ENCODE measurements around the gene CHTF18.
"Not testable (repeated sequence)": the region's sequence is repeated elsewhere in the genome, so short reads cannot be mapped to it uniquely, and the experiment has no call there.

The CHTF18 gene

DNA sequence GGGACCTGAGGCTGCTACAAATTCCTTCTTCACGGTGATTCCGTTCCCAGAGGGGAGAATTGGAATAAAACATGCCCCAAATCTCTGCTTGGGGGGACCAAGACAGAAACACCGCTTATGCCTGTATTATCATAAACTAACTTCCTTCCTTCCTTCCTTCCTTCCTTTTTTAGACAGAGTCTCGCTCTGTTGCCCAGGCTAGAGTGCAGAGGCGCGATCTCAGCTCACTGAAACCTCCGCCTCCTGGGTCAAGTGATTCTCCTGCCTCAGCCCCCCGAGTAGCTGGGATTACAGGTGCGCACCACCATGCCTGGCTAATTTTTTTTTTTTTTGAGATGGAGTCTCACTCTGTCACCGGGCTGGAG lies 31.6 kb downstream of the CHTF18 start:
- H2BK15ac ChIP-seq (replicated peaks; ENCODE audit: low read depth); H3K4me1 ChIP-seq (ENCODE audit: control insufficient read depth, low read depth, low read length); H4K8ac ChIP-seq (ENCODE audit: low read depth, low read length); H3K79me1 ChIP-seq (ENCODE audit: low read length); H2BK120ac ChIP-seq (ENCODE audit: low read depth, low read length); H3K4ac ChIP-seq (ENCODE audit: low read depth, low read length); DNase-seq; H3K23ac ChIP-seq (ENCODE audit: low read length); H2AK5ac ChIP-seq (ENCODE audit: low read length); H3K79me2 ChIP-seq (ENCODE audit: control insufficient read depth, insufficient read depth, low read length); H2BK5ac ChIP-seq (ENCODE audit: low read length); H3K18ac ChIP-seq (ENCODE audit: low read length); H3K56ac ChIP-seq (ENCODE audit: low read length); H4K5ac ChIP-seq (ENCODE audit: low read length); H3K27me3 ChIP-seq (ENCODE audit: insufficient read depth, low read length, poor library complexity); H3K4me3 ChIP-seq (ENCODE audit: low read length); H3K4me2 ChIP-seq (ENCODE audit: low read length); H3K36me3 ChIP-seq (ENCODE audit: control insufficient read depth, insufficient read depth, low read length); H3K27ac ChIP-seq (ENCODE audit: low read depth, low read length); H3K9ac ChIP-seq (ENCODE audit: low read length): not testable (repeated sequence)
- no CpG with 5 or more reads among the region's 10 CpGs for WGBS (ENCODE audit: extremely low coverage, insufficient coverage, low lambda C conversion rate)

DNA sequence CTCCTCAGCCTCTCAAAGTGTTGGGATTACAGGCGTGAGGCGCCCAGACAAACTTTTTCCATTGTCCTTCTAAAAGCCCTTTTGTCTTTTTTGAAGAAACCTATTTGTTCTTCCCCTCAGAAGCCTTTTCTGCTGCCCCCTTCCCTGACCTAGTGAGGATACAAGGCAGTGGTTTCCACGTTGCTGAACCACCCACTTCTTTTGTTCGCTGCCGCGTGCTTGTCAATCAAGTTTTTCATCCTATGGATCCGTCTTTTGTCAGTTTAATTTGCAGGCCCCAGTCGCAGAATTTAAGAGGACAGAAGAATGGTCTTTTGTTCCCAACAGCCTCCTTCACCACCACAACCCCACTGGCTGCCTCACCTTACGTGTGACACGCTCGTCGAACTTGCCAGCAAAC lies 32.3 kb downstream of the CHTF18 start:
- H2BK120ac ChIP-seq (ENCODE audit: low read depth, low read length): no peak overlapping the region
- no peaks in the 10 kb centered on the region for H3K4me1 ChIP-seq (ENCODE audit: control insufficient read depth, low read depth, low read length)
- WGBS (ENCODE audit: extremely low coverage, insufficient coverage, low lambda C conversion rate): no CpG with 5 or more reads among the region's 12 CpGs
- H2BK5ac ChIP-seq (ENCODE audit: low read length): no peak overlapping the region
- H3K4ac ChIP-seq (ENCODE audit: low read depth, low read length): no peak overlapping the region
- no peak overlapping the region for H3K56ac ChIP-seq (ENCODE audit: low read length)
- no peak overlapping the region for H3K27ac ChIP-seq (ENCODE audit: low read depth, low read length)
- no peak overlapping the region for H2AK5ac ChIP-seq (ENCODE audit: low read length)
- no peaks in the 10 kb centered on the region for H3K27me3 ChIP-seq (ENCODE audit: insufficient read depth, low read length, poor library complexity)
- H3K23ac ChIP-seq (ENCODE audit: low read length): no peak overlapping the region
- H3K4me3 ChIP-seq (ENCODE audit: low read length): no peak overlapping the region
- no peak overlapping the region for H2BK15ac ChIP-seq (replicated peaks; ENCODE audit: low read depth)
- no peak overlapping the region for H4K8ac ChIP-seq (ENCODE audit: low read depth, low read length)
- DNase-seq: no peak
- H3K18ac ChIP-seq (ENCODE audit: low read length): no peak overlapping the region
- H3K79me2 ChIP-seq (ENCODE audit: control insufficient read depth, insufficient read depth, low read length): no peaks in the 10 kb centered on the region
- no peaks in the 10 kb centered on the region for H3K36me3 ChIP-seq (ENCODE audit: control insufficient read depth, insufficient read depth, low read length)
- no peaks in the 10 kb centered on the region for H3K79me1 ChIP-seq (ENCODE audit: low read length)
- H3K9ac ChIP-seq (ENCODE audit: low read length): no peak overlapping the region
- no peak overlapping the region for H4K5ac ChIP-seq (ENCODE audit: low read length)
- no peak overlapping the region for H3K4me2 ChIP-seq (ENCODE audit: low read length)

GRCh38 chr16:821751-822150 lies 33.3 kb downstream of the CHTF18 start:
- Histone ChIP-seq H3K79me1 (ENCODE audit: low read length) (no peaks in the 10 kb centered on the region), H3K23ac (ENCODE audit: low read length) (no peak overlapping the region), H4K5ac (ENCODE audit: low read length) (no peak overlapping the region), H3K79me2 (ENCODE audit: control insufficient read depth, insufficient read depth, low read length) (no peaks in the 10 kb centered on the region), H4K8ac (ENCODE audit: low read depth, low read length) (no peak overlapping the region), H3K18ac (ENCODE audit: low read length) (no peak overlapping the region), H3K4me1 (ENCODE audit: control insufficient read depth, low read depth, low read length) (no peaks in the 10 kb centered on the region), H3K9ac (ENCODE audit: low read length) (no peak overlapping the region), H2BK120ac (ENCODE audit: low read depth, low read length) (no peak overlapping the region), H3K4me3 (ENCODE audit: low read length) (no peak overlapping the region), H2BK5ac (ENCODE audit: low read length) (no peak overlapping the region), H3K4me2 (ENCODE audit: low read length) (no peak overlapping the region), H3K27ac (ENCODE audit: low read depth, low read length) (no peak overlapping the region), H3K36me3 (ENCODE audit: control insufficient read depth, insufficient read depth, low read length) (no peaks in the 10 kb centered on the region), H2BK15ac (replicated peaks; ENCODE audit: low read depth) (no peak overlapping the region), H2AK5ac (ENCODE audit: low read length) (no peak overlapping the region), H3K27me3 (ENCODE audit: insufficient read depth, low read length, poor library complexity) (no peaks in the 10 kb centered on the region), H3K56ac (ENCODE audit: low read length) (no peak overlapping the region), H3K4ac (ENCODE audit: low read depth, low read length) (no peak overlapping the region)
- no peak for DNase-seq
- WGBS (ENCODE audit: extremely low coverage, insufficient coverage, low lambda C conversion rate): no CpG with 5 or more reads among the region's 13 CpGs

GRCh38 chr16:822174-822908 lies 33.9 kb downstream of the CHTF18 start:
- no CpG with 5 or more reads among the region's 21 CpGs for WGBS (ENCODE audit: extremely low coverage, insufficient coverage, low lambda C conversion rate)
- no peaks in the 10 kb centered on the region for H3K36me3 ChIP-seq (ENCODE audit: control insufficient read depth, insufficient read depth, low read length)
- no peaks in the 10 kb centered on the region for H3K27me3 ChIP-seq (ENCODE audit: insufficient read depth, low read length, poor library complexity)

GRCh38 chr16:822909-823297 lies 34.5 kb downstream of the CHTF18 start:
- Histone ChIP-seq H4K8ac (ENCODE audit: low read depth, low read length) (no peak overlapping the region), H3K27me3 (ENCODE audit: insufficient read depth, low read length, poor library complexity) (no peaks in the 10 kb centered on the region)

More at GRCh38 chr16:822174-822908, 33.9 kb downstream of the CHTF18 start:
- no peaks in the 10 kb centered on the region for H3K79me1 ChIP-seq (ENCODE audit: low read length)
- H3K4me3 ChIP-seq (ENCODE audit: low read length): no peak overlapping the region
- no peaks in the 10 kb centered on the region for H3K79me2 ChIP-seq (ENCODE audit: control insufficient read depth, insufficient read depth, low read length)
- no peak overlapping the region for H3K4me2 ChIP-seq (ENCODE audit: low read length)
- H3K56ac ChIP-seq (ENCODE audit: low read length): no peak overlapping the region
- H2AK5ac ChIP-seq (ENCODE audit: low read length): no peak overlapping the region
- no peak overlapping the region for H4K5ac ChIP-seq (ENCODE audit: low read length)
- H2BK120ac ChIP-seq (ENCODE audit: low read depth, low read length): no peak overlapping the region
- no peak overlapping the region for H2BK15ac ChIP-seq (replicated peaks; ENCODE audit: low read depth)
- H4K8ac ChIP-seq (ENCODE audit: low read depth, low read length): no peak overlapping the region
- H3K18ac ChIP-seq (ENCODE audit: low read length): no peak overlapping the region
- no peak for DNase-seq
- H3K9ac ChIP-seq (ENCODE audit: low read length): no peak overlapping the region
- H3K4me1 ChIP-seq (ENCODE audit: control insufficient read depth, low read depth, low read length): no peaks in the 10 kb centered on the region
- H3K23ac ChIP-seq (ENCODE audit: low read length): no peak overlapping the region
- no peak overlapping the region for H3K4ac ChIP-seq (ENCODE audit: low read depth, low read length)
- H3K27ac ChIP-seq (ENCODE audit: low read depth, low read length): no peak overlapping the region
- H2BK5ac ChIP-seq (ENCODE audit: low read length): no peak overlapping the region

GRCh38 chr16:824194-824593 lies 35.8 kb downstream of the CHTF18 start:
- no peak overlapping the region for H4K5ac ChIP-seq (ENCODE audit: low read length)
- H3K27ac ChIP-seq (ENCODE audit: low read depth, low read length): no peak overlapping the region
- H2BK5ac ChIP-seq (ENCODE audit: low read length): no peak overlapping the region
- H2BK15ac ChIP-seq (replicated peaks; ENCODE audit: low read depth): no peak overlapping the region
- H3K4me2 ChIP-seq (ENCODE audit: low read length): no peak overlapping the region
- no peak overlapping the region for H3K4ac ChIP-seq (ENCODE audit: low read depth, low read length)
- H3K4me1 ChIP-seq (ENCODE audit: control insufficient read depth, low read depth, low read length): no peaks in the 10 kb centered on the region
- H3K36me3 ChIP-seq (ENCODE audit: control insufficient read depth, insufficient read depth, low read length): no peaks in the 10 kb centered on the region
- WGBS (ENCODE audit: extremely low coverage, insufficient coverage, low lambda C conversion rate): no CpG with 5 or more reads among the region's 22 CpGs
- H3K79me1 ChIP-seq (ENCODE audit: low read length): no peaks in the 10 kb centered on the region
- H3K56ac ChIP-seq (ENCODE audit: low read length): no peak overlapping the region
- no peak overlapping the region for H3K23ac ChIP-seq (ENCODE audit: low read length)
- no peak overlapping the region for H2AK5ac ChIP-seq (ENCODE audit: low read length)
- no peaks in the 10 kb centered on the region for H3K79me2 ChIP-seq (ENCODE audit: control insufficient read depth, insufficient read depth, low read length)
- no peak overlapping the region for H3K9ac ChIP-seq (ENCODE audit: low read length)
- H2BK120ac ChIP-seq (ENCODE audit: low read depth, low read length): no peak overlapping the region
- no peaks in the 10 kb centered on the region for H3K27me3 ChIP-seq (ENCODE audit: insufficient read depth, low read length, poor library complexity)
- no peak overlapping the region for H4K8ac ChIP-seq (ENCODE audit: low read depth, low read length)
- no peak overlapping the region for H3K4me3 ChIP-seq (ENCODE audit: low read length)
- no peak for DNase-seq
- H3K18ac ChIP-seq (ENCODE audit: low read length): no peak overlapping the region

More at GRCh38 chr16:822909-823297, 34.5 kb downstream of the CHTF18 start:
- no peaks in the 10 kb centered on the region for H3K79me1 ChIP-seq (ENCODE audit: low read length)
- H3K4me3 ChIP-seq (ENCODE audit: low read length): no peak overlapping the region
- H4K5ac ChIP-seq (ENCODE audit: low read length): no peak overlapping the region
- no peak overlapping the region for H3K4ac ChIP-seq (ENCODE audit: low read depth, low read length)
- no peak overlapping the region for H3K27ac ChIP-seq (ENCODE audit: low read depth, low read length)
- H3K36me3 ChIP-seq (ENCODE audit: control insufficient read depth, insufficient read depth, low read length): no peaks in the 10 kb centered on the region
- no peak overlapping the region for H3K56ac ChIP-seq (ENCODE audit: low read length)
- H3K4me1 ChIP-seq (ENCODE audit: control insufficient read depth, low read depth, low read length): no peaks in the 10 kb centered on the region
- H2BK120ac ChIP-seq (ENCODE audit: low read depth, low read length): no peak overlapping the region
- no peak overlapping the region for H2AK5ac ChIP-seq (ENCODE audit: low read length)
- no peak overlapping the region for H2BK15ac ChIP-seq (replicated peaks; ENCODE audit: low read depth)
- no peak for DNase-seq
- no peaks in the 10 kb centered on the region for H3K79me2 ChIP-seq (ENCODE audit: control insufficient read depth, insufficient read depth, low read length)
- no CpG with 5 or more reads among the region's 9 CpGs for WGBS (ENCODE audit: extremely low coverage, insufficient coverage, low lambda C conversion rate)
- H3K23ac ChIP-seq (ENCODE audit: low read length): no peak overlapping the region
- no peak overlapping the region for H3K9ac ChIP-seq (ENCODE audit: low read length)
- no peak overlapping the region for H3K18ac ChIP-seq (ENCODE audit: low read length)
- no peak overlapping the region for H3K4me2 ChIP-seq (ENCODE audit: low read length)
- no peak overlapping the region for H2BK5ac ChIP-seq (ENCODE audit: low read length)

All from mesendoderm (in vitro differentiated cells).